Astrocyte of the hippocampus (primary cell): Measurements from ENCODE around the gene HOXC12.

ENCODE experiments used
- DNase-seq: peaks from one replicate; pipeline ENCODE4 v3.0.0; 2011; ENCODE audit warnings: low read depth, low spot score

HOXC12 gene

DNA sequence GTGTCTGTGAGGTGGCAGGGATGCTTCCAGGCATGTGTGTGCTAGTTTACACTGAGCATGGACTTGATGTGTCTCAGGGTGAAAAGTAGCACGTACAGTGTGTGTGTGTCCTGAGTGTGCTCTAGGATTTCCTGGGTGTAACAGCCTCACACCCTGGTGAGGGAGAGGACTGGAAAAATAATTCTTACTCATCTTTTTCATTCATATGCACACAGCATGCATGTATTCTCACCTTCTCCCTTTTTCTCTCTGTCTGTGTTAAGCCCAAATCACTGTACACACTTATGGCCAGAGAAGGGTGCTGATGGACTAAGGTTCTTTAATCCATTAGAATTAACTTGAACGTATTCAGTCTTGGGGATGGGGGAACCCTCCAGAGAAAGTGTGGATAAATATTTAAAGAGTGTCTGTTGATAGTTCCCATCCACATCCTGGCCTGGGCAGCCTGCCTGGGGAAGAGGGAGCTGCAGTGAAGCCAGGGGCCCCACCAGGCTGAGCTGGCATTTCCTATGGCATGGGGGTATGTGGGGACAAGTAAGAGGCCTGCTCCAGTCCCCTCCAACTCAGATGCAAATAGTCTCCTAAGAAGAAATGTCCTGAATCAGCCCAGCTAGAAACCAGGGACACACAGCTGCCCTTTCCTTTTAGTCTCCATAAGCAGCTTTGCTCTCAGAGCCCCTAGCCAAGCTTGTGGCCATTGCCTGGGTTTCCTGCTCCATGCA is 53.0 kb downstream of the HOXC12 start:
- no peak for DNase-seq

GRCh38 chr12:54008260-54008552 is 53.5 kb downstream of the HOXC12 start:
- no peak for DNase-seq
